HCT116 (cell line): Measurements from ENCODE around the gene PIK3CD. TPM values are rescaled to one million over a fixed set of nuclear protein-coding genes. Genes with fewer than 3 reads are reported as not detected.

Experiments
- ATAC-seq: fragments of 200-7000 bp; cut with Tn5 transposase; 2 replicates; pipeline ENCODE4 v1.9.1; 2020; ENCODE audit warnings: mild to moderate bottlenecking, moderate library complexity
- BruUV-seq: library from RNA; stranded (reverse); fragments of 400-500 nt; replicated peaks from 2 replicates; lab custom pipeline; 2021; lab: Mats Ljungman, UMichigan
- CTCF ChIA-PET: fragments of 300-600 bp; sonication (Branson Sonifier 250); formaldehyde crosslinking; loops from one replicate; lab custom pipeline; 2021; ENCODE audit warnings: antibody characterized with exemption; lab: Charles Lee
- POLR2A ChIA-PET: fragments of 300-600, 350-600 bp; sonication (Branson Sonifier 250); formaldehyde crosslinking; loops from one replicate; lab custom pipeline; 2021; ENCODE audit warnings: antibody characterized with exemption; lab: Charles Lee
- RAD21 ChIA-PET, 2 experiments: fragments of 300-600 bp; sonication (Branson Sonifier 250); formaldehyde crosslinking; loops; one replicate each; lab custom pipeline; 2023; ENCODE audit warnings: low total read pairs in 2 of 2; ENCODE audit not compliant: uncharacterized antibody in 2 of 2, unreplicated experiment in 2 of 2, low non-redundant PET in 1 of 2; lab: Charles Lee
- DNase-seq: peaks from one replicate; pipeline ENCODE4 v3.0.0-alpha.2; 2010; ENCODE audit warnings: low read depth, low spot score
- H2AFZ ChIP-seq: fragments of 200-600 bp; shearing (Covaris generic), sonication (generic); 2 replicates; pipeline ENCODE4 v1.6.1; 2017; ENCODE audit warnings: low read depth, mixed run types, mixed read lengths, antibody characterized with exemption, low read length; ENCODE audit not compliant: poor library complexity, severe bottlenecking
- H3K27ac ChIP-seq: 2 replicates; pipeline ENCODE4 v1.5.1; 2012; ENCODE audit warnings: low read depth, low read length
- H3K27me3 ChIP-seq: fragments of 200-600 bp; sonication (generic); 2 replicates; pipeline ENCODE4 v1.6.1; 2016; ENCODE audit warnings: mixed run types, low read length, mixed read lengths; ENCODE audit not compliant: insufficient read depth
- H3K36me3 ChIP-seq, 2 experiments: fragments of 200-500 bp in 1 of 2; fragments of 200-600 bp in 1 of 2; sonication (Bioruptor generic) in 1 of 2; sonication (generic) in 1 of 2; 2 replicates each; pipeline versions ENCODE4 v1.5.1 to v1.6.1; 2014 to 2016; ENCODE audit warnings: low read length in 2 of 2, inconsistent platforms in 1 of 2, mixed read lengths in 1 of 2, mixed run types in 1 of 2; ENCODE audit not compliant: insufficient read depth in 2 of 2, control insufficient read depth in 1 of 2
- H3K4me1 ChIP-seq, 2 experiments: fragments of 200-600 bp in 1 of 2; sonication (generic) in 1 of 2; 2 replicates each; pipeline versions ENCODE4 v1.5.1 to v1.6.1; 2012 to 2017; ENCODE audit warnings: low read length in 2 of 2, inconsistent platforms in 1 of 2, mild to moderate bottlenecking in 1 of 2, mixed read lengths in 1 of 2, mixed run types in 1 of 2, moderate library complexity in 1 of 2; ENCODE audit not compliant: insufficient read depth in 2 of 2, control insufficient read depth in 1 of 2
- H3K4me2 ChIP-seq: fragments of 200-600 bp; sonication (generic); 2 replicates; pipeline ENCODE4 v1.6.1; 2017; ENCODE audit warnings: mixed run types, low read length, mixed read lengths
- H3K4me3 ChIP-seq, 2 experiments: fragments of 200-600 bp in 1 of 2; sonication (generic) in 1 of 2; replicated peaks in 1 of 2; 2 replicates each; pipeline ENCODE4 v1.5.1; 2011 to 2016; ENCODE audit warnings: low read length in 2 of 2, control low read depth in 1 of 2, low read depth in 1 of 2, mild to moderate bottlenecking in 1 of 2, mixed read lengths in 1 of 2, mixed run types in 1 of 2
- H3K79me2 ChIP-seq: fragments of 200-600 bp; sonication (generic); 2 replicates; pipeline ENCODE4 v1.6.1; 2017; ENCODE audit warnings: mild to moderate bottlenecking, mixed run types, low read length, moderate library complexity, mixed read lengths; ENCODE audit not compliant: insufficient read depth
- H3K9ac ChIP-seq: fragments of 200-600 bp; sonication (generic); 2 replicates; pipeline ENCODE4 v1.6.1; 2016; ENCODE audit warnings: low read length, mixed read lengths
- H3K9me2 ChIP-seq: fragments of 200-600 bp; sonication (generic), shearing (Covaris generic); 2 replicates; pipeline ENCODE4 v1.6.1; 2017; ENCODE audit warnings: mixed run types, mild to moderate bottlenecking, moderate library complexity; ENCODE audit not compliant: insufficient read depth
- H3K9me3 ChIP-seq, 2 experiments: fragments of 200-500 bp in 1 of 2; fragments of 200-600 bp in 1 of 2; sonication (Bioruptor generic) in 1 of 2; sonication (generic) in 1 of 2; 2 replicates each; pipeline ENCODE4 v1.6.1; 2014 to 2017; ENCODE audit warnings: low read length in 2 of 2, mixed read lengths in 2 of 2, inconsistent platforms in 1 of 2, low read depth in 1 of 2, mild to moderate bottlenecking in 1 of 2, mixed run types in 1 of 2, moderate library complexity in 1 of 2; ENCODE audit not compliant: control insufficient read depth in 1 of 2, insufficient read depth in 1 of 2
- H4K20me1 ChIP-seq: fragments of 200-600 bp; sonication (generic), shearing (Covaris generic); 2 replicates; pipeline ENCODE4 v1.6.1; 2017; ENCODE audit warnings: mixed run types, mild to moderate bottlenecking, moderate library complexity; ENCODE audit not compliant: insufficient read depth
- CBX3 ChIP-seq: IDR thresholded peaks from 2 replicates; pipeline ENCODE4 v1.6.1; 2012; ENCODE audit warnings: low read depth
- CEBPB ChIP-seq: IDR thresholded peaks from 2 replicates; pipeline ENCODE4 v1.6.1; 2012; ENCODE audit warnings: low read depth
- ELF1 ChIP-seq: IDR thresholded peaks from 2 replicates; pipeline ENCODE4 v1.6.1; 2012; ENCODE audit warnings: low read depth, borderline replicate concordance
- FOSL1 ChIP-seq: IDR thresholded peaks from 2 replicates; pipeline ENCODE4 v1.6.1; 2012; ENCODE audit warnings: low read depth
- JUND ChIP-seq: IDR thresholded peaks from 2 replicates; pipeline ENCODE4 v1.6.1; 2012
- POLR2AphosphoS5 ChIP-seq: IDR thresholded peaks from 2 replicates; pipeline ENCODE4 v1.6.1; 2011; ENCODE audit warnings: mild to moderate bottlenecking, low read depth, low read length, moderate library complexity
- RAD21 ChIP-seq: IDR thresholded peaks from 2 replicates; pipeline ENCODE4 v1.6.1; 2012; ENCODE audit warnings: low read depth, mild to moderate bottlenecking
- SP1 ChIP-seq: IDR thresholded peaks from 2 replicates; pipeline ENCODE4 v1.6.1; 2012; ENCODE audit warnings: low read depth
- SRF ChIP-seq: IDR thresholded peaks from 2 replicates; pipeline ENCODE4 v1.6.1; 2012; ENCODE audit warnings: low read depth
- ZFX ChIP-seq: fragments of 450-650 bp; IDR thresholded peaks from 2 replicates; pipeline ENCODE4 v1.6.1; 2017
- ZNF274 ChIP-seq: fragments of 200-500 bp; sonication (Bioruptor generic); IDR thresholded peaks from 2 replicates; pipeline ENCODE4 v1.6.1; 2014; ENCODE audit warnings: mild to moderate bottlenecking, low read depth, low read length, inconsistent platforms
- intact Hi-C: fragments of 100-400 bp; cut with micrococcal nuclease; formaldehyde crosslinking; loops from 2 replicates; pipeline ENCODE4 v1.10.0; 2022
- total RNA-seq: library from RNA; stranded (reverse); gene quantifications from one replicate; pipeline ENCODE4 v1.2.1, GENCODE V29; 2021; ENCODE audit not compliant: unreplicated experiment
- TF ChIP-seq, protein P1 (sequence below), 3 experiments: fragments of 200-600 bp in 1 of 3; sonication (generic) in 1 of 3; IDR thresholded peaks in 2 of 3; conservative IDR thresholded peaks in 1 of 3; 2 replicates each; pipeline ENCODE4 v1.5.1; 2012 to 2017; ENCODE audit warnings: low read depth in 2 of 3, low read length in 2 of 3, antibody characterized with exemption in 1 of 3, borderline replicate concordance in 1 of 3, control low read depth in 1 of 3, mild to moderate bottlenecking in 1 of 3, mixed read lengths in 1 of 3, mixed run types in 1 of 3, moderate library complexity in 1 of 3; ENCODE audit not compliant: insufficient read depth in 1 of 3
- TF ChIP-seq, protein P2 (sequence below): IDR thresholded peaks from 2 replicates; pipeline ENCODE4 v1.6.1; 2012

The PIK3CD gene
- total RNA-seq, 1 experiment from 2014 or later: 9.2 TPM

GRCh38 chr1:9612871-9613624 is 38.5 kb upstream of the PIK3CD start:
- ATAC-seq: no peak
- DNase-seq: no peak
- Histone ChIP-seq H3K27me3 (no peaks in the 10 kb centered on the region), H3K9ac (no peak overlapping the region), H3K79me2 (no peaks in the 10 kb centered on the region), H3K4me2 (no peak overlapping the region), H3K9me3 (no peaks in the 10 kb centered on the region), H3K9me2 (no peaks in the 10 kb centered on the region), H3K4me3 (no peak overlapping the region), H3K4me1 (peaks cover 7% of the 10 kb centered on the region in 2 experiments; a peak in 3 of 4 replicates), H3K27ac (no peak overlapping the region), H4K20me1 (no peaks in the 10 kb centered on the region), H2AFZ (no peak overlapping the region), H3K36me3 (peaks cover 0 to 10% of the 10 kb centered on the region in 2 experiments; a peak in 2 of 4 replicates)
- intact Hi-C loops: no loop called here
- BruUV-seq: no TSS peak
- POLR2A ChIA-PET: no interaction called here
- CTCF ChIA-PET: no interaction called here
- TF ChIP-seq CBX3: no peak
- TF ChIP-seq ZNF274: no peak
- no peak for TF ChIP-seq ZFX
- no peak for TF ChIP-seq SRF
- TF ChIP-seq, protein P1, sequence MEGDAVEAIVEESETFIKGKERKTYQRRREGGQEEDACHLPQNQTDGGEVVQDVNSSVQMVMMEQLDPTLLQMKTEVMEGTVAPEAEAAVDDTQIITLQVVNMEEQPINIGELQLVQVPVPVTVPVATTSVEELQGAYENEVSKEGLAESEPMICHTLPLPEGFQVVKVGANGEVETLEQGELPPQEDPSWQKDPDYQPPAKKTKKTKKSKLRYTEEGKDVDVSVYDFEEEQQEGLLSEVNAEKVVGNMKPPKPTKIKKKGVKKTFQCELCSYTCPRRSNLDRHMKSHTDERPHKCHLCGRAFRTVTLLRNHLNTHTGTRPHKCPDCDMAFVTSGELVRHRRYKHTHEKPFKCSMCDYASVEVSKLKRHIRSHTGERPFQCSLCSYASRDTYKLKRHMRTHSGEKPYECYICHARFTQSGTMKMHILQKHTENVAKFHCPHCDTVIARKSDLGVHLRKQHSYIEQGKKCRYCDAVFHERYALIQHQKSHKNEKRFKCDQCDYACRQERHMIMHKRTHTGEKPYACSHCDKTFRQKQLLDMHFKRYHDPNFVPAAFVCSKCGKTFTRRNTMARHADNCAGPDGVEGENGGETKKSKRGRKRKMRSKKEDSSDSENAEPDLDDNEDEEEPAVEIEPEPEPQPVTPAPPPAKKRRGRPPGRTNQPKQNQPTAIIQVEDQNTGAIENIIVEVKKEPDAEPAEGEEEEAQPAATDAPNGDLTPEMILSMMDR (IDR thresholded peaks at IDR 0.05 in 2 of 3, conservative IDR thresholded peaks at IDR 0.05 in 1 of 3; ENCODE audit: borderline replicate concordance in 1 of 3, insufficient read depth in 1 of 3, low read depth in 2 of 3, low read length in 2 of 3): no peak
- no peak for TF ChIP-seq POLR2AphosphoS5
- TF ChIP-seq SP1: no peak
- TF ChIP-seq RAD21: no peak
- TF ChIP-seq, protein P2, sequence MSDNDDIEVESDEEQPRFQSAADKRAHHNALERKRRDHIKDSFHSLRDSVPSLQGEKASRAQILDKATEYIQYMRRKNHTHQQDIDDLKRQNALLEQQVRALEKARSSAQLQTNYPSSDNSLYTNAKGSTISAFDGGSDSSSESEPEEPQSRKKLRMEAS: no peak
- TF ChIP-seq JUND: no peak
- no peak for TF ChIP-seq FOSL1
- no peak for TF ChIP-seq CEBPB
- TF ChIP-seq ELF1: no peak
- RAD21 ChIA-PET: interaction anchor here in 1 of 2 experiments (0.5 kb wide), 1 partner anchor 117 kb away, joined by 5 read pairs; no protein-coding TSS in a partner anchor
